Thoracic aorta (tissue), 2 donors: ENCODE results near the gene ADARB2. TPM values are rescaled to one million over a fixed set of nuclear protein-coding genes. Genes with fewer than 3 reads are reported as not detected.
"Not testable (repeated sequence)": the region's sequence is repeated elsewhere in the genome, so short reads cannot be mapped to it uniquely, and the experiment has no call there.

Experiments used
- ATAC-seq: fragments of 150-250 bp; one replicate; pipeline ENCODE4 v1.8.0; 2017; ENCODE audit warnings: low read depth; ENCODE audit not compliant: insufficient number of reproducible peaks, low FRiP score
- DNase-seq: peaks from one replicate; pipeline ENCODE4 v3.0.0-alpha.2; 2020; ENCODE audit warnings: low spot score
- H3K27ac ChIP-seq, 2 donors: fragments of 200-600 bp; sonication (generic); 1 replicate in 1 of 2; 2 replicates in 1 of 2; pipeline ENCODE4 v1.5.1; 2016; ENCODE audit warnings: mild to moderate bottlenecking in 2 of 2, moderate library complexity in 2 of 2
- H3K27me3 ChIP-seq: fragments of 200-600 bp; sonication (generic); replicated peaks from 2 replicates; pipeline ENCODE4 v1.6.0; 2016; ENCODE audit warnings: mild to moderate bottlenecking; ENCODE audit not compliant: insufficient read depth
- H3K36me3 ChIP-seq: fragments of 200-600 bp; sonication (generic); one replicate; pipeline ENCODE4 v1.5.1; 2016
- H3K4me1 ChIP-seq, 2 donors: fragments of 200-600 bp; sonication (generic); 1 replicate in 1 of 2; 2 replicates in 1 of 2; pipeline versions ENCODE4 v1.5.1 to v1.6.0; 2016; ENCODE audit warnings: low read depth in 2 of 2, mild to moderate bottlenecking in 1 of 2; ENCODE audit not compliant: control insufficient read depth in 1 of 2
- H3K4me3 ChIP-seq: fragments of 200-600 bp; sonication (generic); 2 replicates; pipeline ENCODE4 v1.5.1; 2016; ENCODE audit warnings: mild to moderate bottlenecking
- H3K9me3 ChIP-seq: fragments of 200-600 bp; sonication (generic); 2 replicates; pipeline ENCODE4 v1.5.1; 2016
- CTCF ChIP-seq: fragments of 200-600 bp; sonication (generic); IDR thresholded peaks from one replicate; pipeline ENCODE4 v1.5.1; 2019; ENCODE audit warnings: antibody characterized with exemption
- total RNA-seq, 2 donors: library from RNA; depleted of rRNA; stranded (reverse); fragments of >200 nt; gene quantifications; one replicate each; pipeline versions ENCODE4 v1.1.0 to v1.2.3, GENCODE V29; 2016

ADARB2 gene
- total RNA-seq, 2 donors from 2014 or later, result 0.71 to 3.1 TPM

- H3K27ac ChIP-seq, result no peak overlapping the region
- H3K36me3 ChIP-seq, result no peaks in the 10 kb centered on the region
- DNase-seq (no peak), ATAC-seq (no peak)
- H3K4me1 ChIP-seq, result no peaks in the 10 kb centered on the region
- no peaks in the 10 kb centered on the region for H3K27me3 ChIP-seq
- no peaks in the 10 kb centered on the region for H3K9me3 ChIP-seq
- no peak overlapping the region for H3K4me3 ChIP-seq
- TF ChIP-seq CTCF, result no peak
Measured at GRCh38 chr10:1462521-1462920, 274.8 kb downstream of the ADARB2 start.

GRCh38 chr10:1462032-1462431 is 275.3 kb downstream of the ADARB2 start:
- ATAC-seq, result no peak
- DNase-seq, result no peak
- TF ChIP-seq CTCF, result no peak
- Histone ChIP-seq H3K27me3 (no peaks in the 10 kb centered on the region), H3K9me3 (no peaks in the 10 kb centered on the region), H3K4me1 (no peaks in the 10 kb centered on the region), H3K27ac (no peak overlapping the region), H3K4me3 (no peak overlapping the region), H3K36me3 (no peaks in the 10 kb centered on the region)

- Histone ChIP-seq H3K27me3 (no peaks in the 10 kb centered on the region), H3K4me1 (no peaks in the 10 kb centered on the region), H3K36me3 (no peaks in the 10 kb centered on the region), H3K9me3 (no peaks in the 10 kb centered on the region), H3K4me3 (no peak overlapping the region), H3K27ac (no peak overlapping the region)
- ATAC-seq, result no peak
- no peak for DNase-seq
- TF ChIP-seq CTCF, result no peak
Measured at GRCh38 chr10:1461016-1461415, 276.3 kb downstream of the ADARB2 start.

- DNase-seq, H3K9me3 ChIP-seq, H3K4me3 ChIP-seq, ATAC-seq, H3K27ac ChIP-seq, H3K36me3 ChIP-seq, H3K4me1 ChIP-seq, H3K27me3 ChIP-seq: not testable (repeated sequence)
Measured at GRCh38 chr10:1459664-1460063, 277.7 kb downstream of the ADARB2 start.

- DNase-seq (no peak), ATAC-seq (no peak)
- Histone ChIP-seq H3K36me3 (no peaks in the 10 kb centered on the region), H3K4me1 (no peaks in the 10 kb centered on the region), H3K27ac (no peak overlapping the region), H3K27me3 (no peaks in the 10 kb centered on the region), H3K9me3 (no peaks in the 10 kb centered on the region), H3K4me3 (no peak overlapping the region)
- TF ChIP-seq CTCF, result no peak
Measured at GRCh38 chr10:1454951-1455350, 282.4 kb downstream of the ADARB2 start.

- Histone ChIP-seq H3K36me3 (no peaks in the 10 kb centered on the region), H3K4me1 (no peaks in the 10 kb centered on the region), H3K27me3 (no peaks in the 10 kb centered on the region), H3K4me3 (no peak overlapping the region), H3K27ac (no peak overlapping the region), H3K9me3 (no peaks in the 10 kb centered on the region)
- TF ChIP-seq CTCF, result no peak
- DNase-seq (no peak), ATAC-seq (no peak)
Measured at GRCh38 chr10:1454428-1454827, 282.9 kb downstream of the ADARB2 start.
